GM21367 (cell line): ENCODE results near the gene SLC6A17.

Experiments
- ATAC-seq: cut with Tn5 transposase; IDR thresholded peaks from one replicate; pipeline ENCODE4 v1.9.1; 2021; ENCODE audit not compliant: unreplicated experiment

Gene SLC6A17

GRCh38 chr1:110172001-110172400 lies 21.7 kb downstream of the SLC6A17 start:
- ATAC-seq = no peak

GRCh38 chr1:110173466-110174105 lies 23.3 kb downstream of the SLC6A17 start:
- ATAC-seq = no peak

GRCh38 chr1:110174961-110175360 lies 24.7 kb downstream of the SLC6A17 start:
- no peak for ATAC-seq

GRCh38 chr1:110176299-110176956 lies 26.1 kb downstream of the SLC6A17 start:
- ATAC-seq = no peak

- ATAC-seq = no peak
Observed at GRCh38 chr1:110177775-110178174, 27.5 kb downstream of the SLC6A17 start.

- no peak for ATAC-seq
Observed at GRCh38 chr1:110183642-110184167, 33.4 kb downstream of the SLC6A17 start.

- ATAC-seq = no peak
Observed at GRCh38 chr1:110184446-110184845, 34.2 kb downstream of the SLC6A17 start.

- no peak for ATAC-seq
Observed at GRCh38 chr1:110185181-110185580, 34.9 kb downstream of the SLC6A17 start.

- ATAC-seq = no peak
Observed at GRCh38 chr1:110186558-110186957, 36.3 kb downstream of the SLC6A17 start.

GRCh38 chr1:110187139-110187890 lies 37.0 kb downstream of the SLC6A17 start:
- no peak for ATAC-seq

GRCh38 chr1:110188035-110188618 lies 37.8 kb downstream of the SLC6A17 start:
- no peak for ATAC-seq

GRCh38 chr1:110189181-110189580 lies 38.9 kb downstream of the SLC6A17 start:
- ATAC-seq = no peak

- ATAC-seq = no peak
Observed at GRCh38 chr1:110190282-110190929, 40.1 kb downstream of the SLC6A17 start.

GRCh38 chr1:110192541-110192940 lies 42.2 kb downstream of the SLC6A17 start:
- ATAC-seq = no peak

GRCh38 chr1:110195196-110195595 lies 44.9 kb downstream of the SLC6A17 start:
- ATAC-seq = no peak

GRCh38 chr1:110196917-110197765 lies 46.8 kb downstream of the SLC6A17 start:
- ATAC-seq = peak; percentile 59

GRCh38 chr1:110197905-110198629 lies 47.8 kb downstream of the SLC6A17 start:
- no peak for ATAC-seq

- no peak for ATAC-seq
Observed at GRCh38 chr1:110198746-110199145, 48.5 kb downstream of the SLC6A17 start.

- no peak for ATAC-seq
Observed at GRCh38 chr1:110200190-110200589, 49.9 kb downstream of the SLC6A17 start.
